KOPT-K1 (cell line): Measurements from ENCODE around the gene NTNG2.

ENCODE experiments used
- H3K27ac ChIP-seq: fragments of 200-600 bp; sonication (generic); 2 replicates; pipeline ENCODE4 v1.5.1; 2016; ENCODE audit warnings: antibody characterized with exemption, mild to moderate bottlenecking, low read depth, low read length; ENCODE audit not compliant: poor library complexity, severe bottlenecking
- H3K36me3 ChIP-seq: fragments of 200-600 bp; sonication (generic); 2 replicates; pipeline ENCODE4 v1.5.1; 2017; ENCODE audit warnings: antibody characterized with exemption, mild to moderate bottlenecking, low read length, moderate library complexity; ENCODE audit not compliant: insufficient read depth
- H3K9me3 ChIP-seq: fragments of 200-600 bp; sonication (generic); 2 replicates; pipeline ENCODE4 v1.5.1; 2017; ENCODE audit warnings: antibody characterized with exemption, low read length, mild to moderate bottlenecking; ENCODE audit not compliant: insufficient read depth, poor library complexity, severe bottlenecking

The NTNG2 gene

GRCh38 chr9:132157347-132158116 lies 4.3 kb upstream of the NTNG2 start:
- Histone ChIP-seq H3K36me3 (no peaks in the 10 kb centered on the region), H3K27ac (no peak overlapping the region), H3K9me3 (no peaks in the 10 kb centered on the region)

DNA sequence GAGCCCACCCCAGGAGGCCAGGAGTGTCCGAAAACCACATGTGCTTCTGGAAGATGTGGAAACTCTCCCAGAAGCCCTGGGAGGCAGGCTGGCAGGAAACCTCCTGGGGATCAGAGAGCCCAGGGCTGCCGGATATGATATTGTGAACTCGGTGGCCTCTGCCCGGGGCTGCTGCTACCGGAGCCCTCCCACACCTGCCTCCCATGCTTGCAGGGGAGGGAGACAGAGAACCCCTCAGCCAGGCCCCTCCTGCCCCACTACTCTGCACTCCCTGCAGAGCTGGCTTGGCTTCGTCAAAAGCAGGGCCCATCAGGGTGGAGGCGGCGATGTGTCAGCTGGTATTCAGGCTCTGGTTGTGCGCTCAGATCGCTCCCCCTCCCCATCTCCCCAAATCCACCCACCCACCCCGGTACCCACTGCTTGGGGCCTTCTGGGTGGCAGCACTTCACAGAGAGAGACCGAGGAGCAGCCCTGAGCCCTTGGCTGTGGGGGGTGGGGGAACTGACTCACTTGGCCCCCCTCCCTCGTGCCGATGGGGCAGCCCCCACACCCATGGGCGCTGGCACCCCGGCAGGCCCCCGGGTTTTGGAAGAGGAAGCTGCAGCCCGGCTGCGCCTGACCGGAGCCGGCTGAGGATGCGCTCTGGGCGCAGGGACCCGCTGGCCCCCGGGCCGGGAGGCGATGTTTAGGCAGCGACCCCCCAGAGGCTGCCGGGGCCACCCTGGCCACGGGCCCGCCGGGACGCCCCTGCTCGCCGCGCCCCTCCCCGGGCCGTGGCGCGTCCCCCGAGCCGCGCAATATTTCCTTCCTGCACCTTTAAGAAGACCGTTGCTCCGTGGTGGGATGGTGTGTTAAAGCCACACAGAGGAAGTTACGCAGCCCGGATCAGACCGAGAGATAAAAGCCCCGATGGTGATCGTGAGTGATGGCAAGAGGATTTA lies 786 bp upstream of the NTNG2 start:
- H3K9me3 ChIP-seq, result no peaks in the 10 kb centered on the region
- peak overlapping the region; percentile 55 for H3K27ac ChIP-seq

DNA sequence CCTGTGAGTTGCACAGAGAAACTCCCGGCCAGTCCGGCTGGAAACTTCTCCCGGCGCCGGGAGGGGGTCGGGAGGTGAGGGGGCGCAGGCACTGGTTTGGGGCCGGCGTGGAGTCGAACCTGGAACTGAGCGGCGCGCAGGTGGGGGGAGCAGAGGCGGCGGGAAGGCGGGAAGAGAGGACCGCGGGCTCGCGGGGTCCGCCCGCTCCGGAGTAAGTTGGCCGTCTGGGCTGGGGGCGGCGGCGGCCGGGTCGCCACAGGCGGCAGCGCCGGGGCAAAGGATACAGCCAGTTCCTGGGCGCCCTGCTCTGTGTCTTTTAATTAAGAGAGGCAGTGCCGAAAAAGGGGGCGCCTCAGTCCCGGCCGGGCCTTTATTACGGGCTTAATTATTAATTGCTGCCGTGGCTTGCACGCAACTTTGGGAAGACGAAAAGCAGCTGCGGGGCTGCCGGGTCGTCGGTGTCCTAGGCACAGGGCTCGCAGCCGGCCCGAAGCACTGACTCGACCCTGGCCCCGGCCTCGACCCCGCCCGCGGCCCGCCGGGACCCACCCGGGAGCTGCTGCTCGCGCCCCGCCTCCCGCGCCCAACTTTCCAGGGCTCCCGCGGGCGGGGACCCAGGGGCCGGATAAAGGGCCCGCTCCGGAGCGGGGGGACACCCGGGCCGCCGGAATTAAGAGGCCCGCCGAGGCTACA lies 1.1 kb downstream of the NTNG2 start:
- H3K9me3 ChIP-seq, result no peaks in the 10 kb centered on the region
- H3K27ac ChIP-seq, result no peak overlapping the region
- no peaks in the 10 kb centered on the region for H3K36me3 ChIP-seq

More for the DNA sequence above, 786 bp upstream of the NTNG2 start:
- H3K36me3 ChIP-seq, result no peaks in the 10 kb centered on the region

GRCh38 chr9:132163457-132163875 lies 1.6 kb downstream of the NTNG2 start:
- Histone ChIP-seq H3K9me3 (no peaks in the 10 kb centered on the region), H3K27ac (no peak overlapping the region), H3K36me3 (no peaks in the 10 kb centered on the region)

DNA sequence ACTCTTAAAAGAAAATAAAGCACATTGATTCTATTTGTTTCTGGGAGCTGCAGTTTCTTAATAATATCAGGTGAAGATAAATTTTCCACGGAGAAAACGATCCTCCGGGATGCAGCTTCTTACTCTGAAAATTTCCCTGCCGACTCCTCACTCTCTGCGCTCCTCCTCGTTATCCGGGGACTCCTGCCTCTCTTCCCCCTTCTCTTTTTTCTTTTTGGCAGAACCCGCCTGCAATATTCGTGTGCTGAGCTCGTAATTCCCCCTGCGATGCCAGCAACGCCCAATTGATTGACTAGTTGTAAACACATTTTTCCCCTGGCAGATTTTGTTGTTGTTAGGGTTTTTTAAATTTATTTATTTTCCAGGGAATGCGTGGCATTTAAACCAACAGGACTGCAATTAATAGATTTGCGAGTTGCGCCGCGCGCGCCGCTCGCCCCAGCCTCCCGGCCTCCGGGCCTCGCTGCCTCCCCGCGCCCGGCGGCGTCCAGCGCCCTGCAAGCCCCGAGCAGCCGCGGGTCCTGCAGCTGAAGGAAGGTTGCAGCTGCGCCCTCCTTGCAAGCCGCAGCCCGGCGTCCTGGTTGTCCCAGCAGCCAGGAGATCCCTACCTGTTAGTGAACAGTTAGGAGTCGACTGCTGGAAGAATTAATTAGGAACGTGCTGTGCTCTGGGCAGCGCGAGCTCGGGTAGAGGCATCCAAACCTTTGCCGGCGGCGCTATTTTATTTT lies 2.2 kb downstream of the NTNG2 start:
- Histone ChIP-seq H3K9me3 (no peaks in the 10 kb centered on the region), H3K36me3 (no peaks in the 10 kb centered on the region), H3K27ac (no peak overlapping the region)

- H3K9me3 ChIP-seq, result no peaks in the 10 kb centered on the region
- H3K27ac ChIP-seq, result no peak overlapping the region
- H3K36me3 ChIP-seq, result no peaks in the 10 kb centered on the region
These were observed 2.9 kb downstream of the NTNG2 start for GRCh38 chr9:132164604-132165362.

DNA sequence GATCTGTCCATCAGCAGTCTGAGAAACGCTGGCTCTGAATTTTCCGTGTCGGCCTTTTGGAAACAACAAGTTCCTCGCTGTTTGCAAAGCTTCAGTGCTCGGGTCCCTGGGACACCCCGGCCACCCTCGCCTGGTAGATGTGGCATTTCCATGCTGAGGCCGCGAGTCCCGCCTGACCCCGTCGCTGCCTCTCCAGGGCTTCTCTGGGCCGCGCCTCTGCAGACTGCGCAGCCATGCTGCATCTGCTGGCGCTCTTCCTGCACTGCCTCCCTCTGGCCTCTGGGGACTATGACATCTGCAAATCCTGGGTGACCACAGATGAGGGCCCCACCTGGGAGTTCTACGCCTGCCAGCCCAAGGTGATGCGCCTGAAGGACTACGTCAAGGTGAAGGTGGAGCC lies 4.7 kb downstream of the NTNG2 start:
- H3K36me3 ChIP-seq, result no peaks in the 10 kb centered on the region
- H3K27ac ChIP-seq, result no peak overlapping the region
- H3K9me3 ChIP-seq, result no peaks in the 10 kb centered on the region

DNA sequence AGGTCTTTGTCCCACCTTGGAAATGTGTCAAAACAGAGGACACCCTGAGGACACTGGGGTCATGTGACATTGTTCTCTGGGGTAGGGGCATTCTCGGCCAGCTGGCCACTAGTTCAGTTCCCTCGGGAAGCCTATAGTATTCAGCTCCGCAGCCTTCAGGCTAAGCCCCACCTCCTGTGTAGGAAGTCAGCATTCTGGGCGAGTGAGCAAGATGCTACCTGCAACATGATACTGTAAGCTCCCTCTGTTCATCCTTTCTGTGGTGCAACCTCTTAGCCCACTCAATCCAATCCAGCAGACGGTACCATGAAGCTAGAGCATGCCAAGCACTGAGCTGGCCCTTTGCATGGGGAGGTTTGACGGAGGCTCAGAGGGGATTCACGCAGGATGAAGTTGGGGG lies 5.3 kb downstream of the NTNG2 start:
- Histone ChIP-seq H3K36me3 (no peaks in the 10 kb centered on the region), H3K9me3 (no peaks in the 10 kb centered on the region), H3K27ac (no peak overlapping the region)

- H3K27ac ChIP-seq, result no peak overlapping the region
- no peaks in the 10 kb centered on the region for H3K36me3 ChIP-seq
- H3K9me3 ChIP-seq, result no peaks in the 10 kb centered on the region
These were observed 6.5 kb downstream of the NTNG2 start for GRCh38 chr9:132168347-132168746.

GRCh38 chr9:132168851-132169250 lies 7.0 kb downstream of the NTNG2 start:
- Histone ChIP-seq H3K27ac (no peak overlapping the region), H3K36me3 (no peaks in the 10 kb centered on the region)

DNA sequence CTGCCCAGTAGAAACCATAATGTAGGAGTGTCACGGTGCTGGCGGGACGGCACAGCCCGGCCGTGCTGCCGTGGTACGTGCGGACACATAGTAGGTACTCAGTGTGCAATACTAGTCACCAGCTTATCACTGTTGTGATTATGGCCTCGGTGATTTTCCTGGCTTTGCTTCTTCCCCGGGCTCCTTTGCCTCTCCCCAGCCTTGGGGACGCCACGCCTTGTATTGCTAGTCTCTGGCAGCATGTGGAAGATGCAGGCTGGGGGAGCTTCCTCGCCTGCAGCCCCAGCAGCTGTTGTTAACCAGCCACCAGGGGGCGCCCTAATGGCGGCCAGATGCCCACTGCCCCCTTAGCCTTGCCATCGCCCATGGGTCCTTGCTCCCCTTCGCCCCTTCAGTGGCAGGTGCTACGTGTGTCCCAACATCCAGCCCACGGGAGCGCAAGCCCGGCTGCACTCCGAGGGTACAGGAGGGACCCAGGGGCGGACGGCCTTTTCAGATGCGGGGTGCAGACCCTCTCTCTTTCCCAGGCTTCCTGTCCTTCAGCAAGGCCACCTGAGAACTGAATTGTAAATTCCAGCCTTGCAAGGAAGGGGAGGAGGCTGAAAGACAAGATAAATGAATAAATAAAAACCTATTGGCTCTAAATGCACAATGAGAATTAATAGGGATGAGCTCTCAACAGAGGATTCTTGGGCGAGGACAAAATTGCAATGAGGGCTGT lies 8.0 kb downstream of the NTNG2 start:
- no peaks in the 10 kb centered on the region for H3K9me3 ChIP-seq
- H3K36me3 ChIP-seq, result no peaks in the 10 kb centered on the region
- no peak overlapping the region for H3K27ac ChIP-seq

More at GRCh38 chr9:132168851-132169250, 7.0 kb downstream of the NTNG2 start:
- H3K9me3 ChIP-seq, result no peaks in the 10 kb centered on the region

GRCh38 chr9:132171702-132172101 lies 9.8 kb downstream of the NTNG2 start:
- Histone ChIP-seq H3K9me3 (no peaks in the 10 kb centered on the region), H3K27ac (no peak overlapping the region), H3K36me3 (no peaks in the 10 kb centered on the region)

DNA sequence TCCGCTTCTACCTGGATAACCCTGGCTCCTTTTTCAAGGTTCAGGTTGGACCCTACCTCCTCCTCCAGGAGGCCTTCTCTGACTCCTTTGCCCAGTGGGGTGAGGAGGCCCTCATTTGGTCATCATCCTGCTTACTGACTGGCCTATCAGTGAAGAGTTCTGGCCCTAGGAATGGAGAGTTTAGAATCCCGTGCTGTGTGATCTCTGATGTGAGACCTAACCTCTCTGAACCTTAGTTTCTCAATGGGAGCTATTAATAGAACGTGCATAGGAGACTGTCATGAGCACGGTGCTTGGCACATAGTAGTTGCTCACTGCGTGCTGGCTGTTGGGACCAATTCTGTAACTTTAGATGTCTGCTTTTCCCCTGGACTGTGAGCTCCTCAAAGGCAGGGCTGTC lies 10.3 kb downstream of the NTNG2 start:
- Histone ChIP-seq H3K36me3 (no peaks in the 10 kb centered on the region), H3K27ac (no peak overlapping the region), H3K9me3 (no peaks in the 10 kb centered on the region)
